Neuronal stem cell (in vitro differentiated cells): Measurements from ENCODE around the gene FBXW7.

ENCODE experiments used
- DNase-seq: peaks from one replicate; pipeline ENCODE4 v3.0.0-alpha.2; 2013; ENCODE audit warnings: low spot score
- H2AFZ ChIP-seq: one replicate; pipeline ENCODE4 v1.6.1; 2013; ENCODE audit warnings: mild to moderate bottlenecking, low read length, inconsistent platforms
- H2AK5ac ChIP-seq: 2 replicates; pipeline ENCODE4 v1.6.1; 2013; ENCODE audit warnings: low read depth, mild to moderate bottlenecking, inconsistent platforms, low read length, moderate library complexity, mixed read lengths
- H2BK120ac ChIP-seq: 2 replicates; pipeline ENCODE4 v1.6.1; 2013; ENCODE audit warnings: low read depth, mild to moderate bottlenecking, inconsistent platforms, low read length, moderate library complexity, mixed read lengths
- H2BK12ac ChIP-seq: one replicate; pipeline ENCODE4 v1.6.1; 2013; ENCODE audit warnings: low read length, inconsistent platforms
- H2BK15ac ChIP-seq: 2 replicates; pipeline ENCODE4 v1.6.1; 2013; ENCODE audit warnings: mild to moderate bottlenecking, low read length, inconsistent platforms, mixed read lengths
- H2BK5ac ChIP-seq: one replicate; pipeline ENCODE4 v1.6.1; 2013; ENCODE audit warnings: inconsistent platforms, mild to moderate bottlenecking, low read length, moderate library complexity
- H3K14ac ChIP-seq: one replicate; pipeline ENCODE4 v1.6.1; 2013; ENCODE audit warnings: low read length, inconsistent platforms
- H3K18ac ChIP-seq: 2 replicates; pipeline ENCODE4 v1.6.1; 2013; ENCODE audit warnings: low read length, inconsistent platforms
- H3K23ac ChIP-seq: 2 replicates; pipeline ENCODE4 v1.6.1; 2013; ENCODE audit warnings: low read depth, mild to moderate bottlenecking, mixed read lengths, low read length, inconsistent platforms; ENCODE audit not compliant: poor library complexity
- H3K27ac ChIP-seq: replicated peaks from 3 replicates; pipeline ENCODE4 v1.5.1; 2013; ENCODE audit warnings: low read length, inconsistent platforms
- H3K27me3 ChIP-seq, 3 experiments: 2 replicates each; pipeline ENCODE4 v1.6.1; 2013; ENCODE audit warnings: low read length in 3 of 3, mild to moderate bottlenecking in 2 of 3, inconsistent platforms in 1 of 3, low read depth in 1 of 3, mixed read lengths in 1 of 3, moderate library complexity in 1 of 3; ENCODE audit not compliant: control insufficient read depth in 3 of 3, insufficient read depth in 3 of 3
- H3K36me3 ChIP-seq, 2 donors: replicated peaks in 1 of 2; 2 replicates each; pipeline ENCODE4 v1.6.1; 2013; ENCODE audit warnings: low read length in 2 of 2; ENCODE audit not compliant: control insufficient read depth in 2 of 2, insufficient read depth in 2 of 2
- H3K4ac ChIP-seq: 2 replicates; pipeline ENCODE4 v1.6.1; 2013; ENCODE audit warnings: inconsistent platforms, mild to moderate bottlenecking, low read length, moderate library complexity
- H3K4me1 ChIP-seq, 2 donors: 1 replicate in 1 of 2; 2 replicates in 1 of 2; pipeline ENCODE4 v1.6.1; 2013; ENCODE audit warnings: low read length in 2 of 2, low read depth in 1 of 2; ENCODE audit not compliant: control insufficient read depth in 2 of 2, insufficient read depth in 1 of 2
- H3K4me2 ChIP-seq: one replicate; pipeline ENCODE4 v1.6.1; 2013; ENCODE audit warnings: mild to moderate bottlenecking, low read length, inconsistent platforms; ENCODE audit not compliant: insufficient read depth, poor library complexity, severe bottlenecking
- H3K4me3 ChIP-seq, 2 donors: 2 replicates each; pipeline ENCODE4 v1.5.1; 2013; ENCODE audit warnings: low read length in 2 of 2, mild to moderate bottlenecking in 2 of 2, inconsistent platforms in 1 of 2, moderate library complexity in 1 of 2
- H3K79me1 ChIP-seq: one replicate; pipeline ENCODE4 v1.6.1; 2013; ENCODE audit warnings: low read depth, mild to moderate bottlenecking, inconsistent platforms, low read length, moderate library complexity
- H3K9ac ChIP-seq: one replicate; pipeline ENCODE4 v1.6.1; 2013; ENCODE audit warnings: mild to moderate bottlenecking, low read depth, low read length, inconsistent platforms; ENCODE audit not compliant: poor library complexity
- H3K9me3 ChIP-seq, 2 donors: replicated peaks in 1 of 2; 2 replicates each; pipeline versions ENCODE3 to v1.6.1; 2013; ENCODE audit warnings: low read length in 2 of 2, mild to moderate bottlenecking in 2 of 2, inconsistent platforms in 1 of 2, low read depth in 1 of 2, mixed read lengths in 1 of 2, moderate library complexity in 1 of 2; ENCODE audit not compliant: control insufficient read depth in 2 of 2, insufficient read depth in 1 of 2
- H4K8ac ChIP-seq: one replicate; pipeline ENCODE4 v1.6.1; 2013; ENCODE audit warnings: low read depth, mild to moderate bottlenecking, inconsistent platforms, low read length, moderate library complexity
- H4K91ac ChIP-seq: one replicate; pipeline ENCODE4 v1.6.1; 2013; ENCODE audit warnings: low read length, low read depth, mild to moderate bottlenecking, inconsistent platforms; ENCODE audit not compliant: poor library complexity
- WGBS, 2 donors: extraction: QIAGEN DNeasy Blood & Tissue Kit; methylation state at CpG; one replicate each; pipeline ENCODE4 v1.1.7; 2013; ENCODE audit warnings: missing lambda C conversion rate in 2 of 2, mixed read lengths in 1 of 2; ENCODE audit not compliant: insufficient read length in 2 of 2, insufficient replicate concordance in 1 of 2; ENCODE audit errors: extremely low coverage in 2 of 2; 5-methylcytosine and 5-hydroxymethylcytosine counted together

Gene FBXW7

DNA sequence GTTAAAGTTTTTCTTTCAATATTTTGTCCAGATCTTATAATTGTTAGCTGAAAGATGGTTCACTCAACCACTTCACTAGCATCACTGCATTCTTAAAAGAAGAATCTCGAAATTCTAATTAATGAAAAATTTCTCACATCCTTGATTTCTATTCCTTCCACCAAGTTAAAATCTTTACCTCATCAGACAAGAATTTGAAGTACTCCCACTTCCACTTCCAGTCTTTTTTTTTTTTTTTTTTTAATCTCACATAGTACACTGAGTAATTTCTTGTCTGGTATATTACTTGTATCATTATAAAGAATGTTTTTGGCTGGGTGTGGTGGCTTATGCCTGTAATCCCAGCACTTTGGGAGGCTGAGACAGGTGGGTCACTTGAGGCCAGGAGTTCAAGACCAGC lies 73.2 kb downstream of the FBXW7 start:
- Histone ChIP-seq H2AFZ (no peak overlapping the region), H3K36me3 (no peaks in the 10 kb centered on the region), H3K4ac (no peak overlapping the region), H2BK5ac (no peak overlapping the region), H3K4me1 (no peaks in the 10 kb centered on the region), H2BK120ac (no peak overlapping the region), H2BK15ac (no peak overlapping the region), H3K27ac (no peak overlapping the region), H3K14ac (no peak overlapping the region), H4K91ac (no peak overlapping the region), H2AK5ac (no peak overlapping the region), H3K9ac (no peak overlapping the region), H3K27me3 (no peaks in the 10 kb centered on the region), H3K4me3 (no peak overlapping the region), H3K18ac (no peak overlapping the region), H4K8ac (no peak overlapping the region), H2BK12ac (no peak overlapping the region), H3K23ac (no peak overlapping the region), H3K79me1 (no peaks in the 10 kb centered on the region), H3K9me3 (no peaks in the 10 kb centered on the region), H3K4me2 (no peak overlapping the region)
- no CpG with 5 or more reads among the region's 1 CpG for WGBS, 2 donors
- no peak for DNase-seq

DNA sequence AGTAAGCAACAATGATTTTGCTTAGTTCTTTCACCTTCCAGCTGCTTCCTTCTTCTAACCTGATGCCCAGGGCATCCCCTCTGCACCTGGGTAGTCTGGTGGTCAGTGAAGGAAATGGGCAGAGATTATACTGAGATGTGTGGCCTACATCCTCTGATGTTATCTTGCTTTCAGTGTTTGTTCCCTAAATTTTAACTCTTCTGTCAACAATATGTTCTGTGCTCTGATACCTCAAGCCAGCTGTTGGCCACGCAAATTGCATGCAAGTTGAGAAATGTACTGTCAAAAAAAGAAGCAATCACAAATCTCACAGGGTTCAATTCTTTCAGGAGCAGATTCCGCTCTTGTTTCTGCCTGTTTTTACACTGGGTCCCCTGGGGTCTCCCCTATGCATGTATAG lies 73.8 kb downstream of the FBXW7 start:
- no peak overlapping the region for H2BK15ac ChIP-seq
- H2AK5ac ChIP-seq: no peak overlapping the region
- H3K9ac ChIP-seq: no peak overlapping the region
- no peaks in the 10 kb centered on the region for H3K27me3 ChIP-seq
- H2BK12ac ChIP-seq: no peak overlapping the region
- no peaks in the 10 kb centered on the region for H3K79me1 ChIP-seq
- no peak overlapping the region for H4K8ac ChIP-seq
- H4K91ac ChIP-seq: no peak overlapping the region
- H3K27ac ChIP-seq: no peak overlapping the region
- H3K9me3 ChIP-seq: no peaks in the 10 kb centered on the region
- no peak overlapping the region for H3K23ac ChIP-seq
- no peaks in the 10 kb centered on the region for H3K36me3 ChIP-seq
- DNase-seq: no peak
- no peak overlapping the region for H2BK120ac ChIP-seq
- no peak overlapping the region for H3K18ac ChIP-seq
- H3K14ac ChIP-seq: no peak overlapping the region
- no peak overlapping the region for H2BK5ac ChIP-seq
- no peak overlapping the region for H3K4me2 ChIP-seq
- WGBS, 2 donors: no CpG with 5 or more reads among the region's 2 CpGs
- H3K4me3 ChIP-seq: no peak overlapping the region
- H2AFZ ChIP-seq: no peak overlapping the region
- H3K4ac ChIP-seq: no peak overlapping the region
- H3K4me1 ChIP-seq: no peaks in the 10 kb centered on the region

DNA sequence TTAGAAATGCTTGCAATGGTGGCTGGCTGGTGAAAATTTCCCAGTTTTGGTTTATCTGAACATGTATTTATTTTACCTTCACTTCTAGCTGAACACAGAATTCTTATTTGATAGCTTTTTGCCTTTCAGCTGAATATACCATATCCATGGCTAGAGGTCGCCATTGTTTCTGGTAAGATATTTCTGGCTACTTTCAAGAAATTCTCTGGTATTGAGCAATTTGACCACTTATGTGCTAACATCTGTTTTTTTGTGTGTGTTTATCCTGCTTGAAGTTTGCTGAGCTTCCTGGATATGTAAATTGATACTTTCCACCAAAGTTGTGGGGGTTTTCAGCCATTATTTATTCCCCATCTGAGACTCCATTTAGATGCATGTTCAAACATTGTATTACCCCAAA lies 75.4 kb downstream of the FBXW7 start:
- H3K4me2 ChIP-seq: no peak overlapping the region
- H4K91ac ChIP-seq: no peak overlapping the region
- no peak overlapping the region for H3K27ac ChIP-seq
- no peak overlapping the region for H2BK12ac ChIP-seq
- H3K4me3 ChIP-seq: no peak overlapping the region
- no peak overlapping the region for H2BK5ac ChIP-seq
- H3K9ac ChIP-seq: no peak overlapping the region
- no peak overlapping the region for H3K14ac ChIP-seq
- no peak overlapping the region for H4K8ac ChIP-seq
- no peak overlapping the region for H2BK15ac ChIP-seq
- H2AK5ac ChIP-seq: no peak overlapping the region
- no CpG with 5 or more reads among the region's 1 CpG for WGBS, 2 donors
- H3K4me1 ChIP-seq: no peaks in the 10 kb centered on the region
- no peaks in the 10 kb centered on the region for H3K9me3 ChIP-seq
- no peak overlapping the region for H3K23ac ChIP-seq
- H2BK120ac ChIP-seq: no peak overlapping the region
- no peaks in the 10 kb centered on the region for H3K79me1 ChIP-seq
- no peak overlapping the region for H3K18ac ChIP-seq
- no peak overlapping the region for H2AFZ ChIP-seq
- H3K4ac ChIP-seq: no peak overlapping the region
- no peaks in the 10 kb centered on the region for H3K27me3 ChIP-seq
- H3K36me3 ChIP-seq: no peaks in the 10 kb centered on the region
- no peak for DNase-seq

DNA sequence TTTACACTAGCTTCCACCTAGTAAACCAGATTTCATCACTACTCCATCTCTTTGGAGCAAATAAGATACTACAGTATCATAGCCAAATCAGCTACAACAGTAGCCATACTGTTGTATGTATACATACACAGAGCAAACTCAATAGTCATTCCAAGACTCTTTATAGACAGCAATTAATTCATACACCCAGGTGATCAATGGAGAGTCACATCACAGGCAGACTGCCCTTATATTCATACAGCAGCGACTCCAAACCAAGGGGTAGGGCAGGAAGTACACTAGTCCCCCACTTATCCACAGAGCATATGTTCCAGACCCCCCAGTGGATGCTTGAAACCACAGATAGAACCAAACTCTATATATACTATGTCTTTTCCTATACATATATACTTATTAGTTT lies 76.6 kb downstream of the FBXW7 start:
- H3K9me3 ChIP-seq: no peaks in the 10 kb centered on the region
- H2BK120ac ChIP-seq: no peak overlapping the region
- H2BK12ac ChIP-seq: no peak overlapping the region
- H3K14ac ChIP-seq: no peak overlapping the region
- no peaks in the 10 kb centered on the region for H3K36me3 ChIP-seq
- no peak overlapping the region for H2BK15ac ChIP-seq
- no peaks in the 10 kb centered on the region for H3K79me1 ChIP-seq
- WGBS, 2 donors: no CpG with 5 or more reads among the region's 1 CpG
- no peak overlapping the region for H3K4ac ChIP-seq
- no peak overlapping the region for H3K27ac ChIP-seq
- no peaks in the 10 kb centered on the region for H3K4me1 ChIP-seq
- H4K8ac ChIP-seq: no peak overlapping the region
- no peaks in the 10 kb centered on the region for H3K27me3 ChIP-seq
- no peak overlapping the region for H3K23ac ChIP-seq
- no peak overlapping the region for H2BK5ac ChIP-seq
- H2AFZ ChIP-seq: no peak overlapping the region
- no peak for DNase-seq
- no peak overlapping the region for H3K9ac ChIP-seq
- H4K91ac ChIP-seq: no peak overlapping the region
- no peak overlapping the region for H2AK5ac ChIP-seq
- no peak overlapping the region for H3K4me3 ChIP-seq
- H3K18ac ChIP-seq: no peak overlapping the region
- H3K4me2 ChIP-seq: no peak overlapping the region
